Stimulated activated CD8-positive, alpha-beta memory T cell treated with anti-CD3 and anti-CD28 coated beads, Interleukin-15, amount 100 ng/mL, for 4 hours (primary cell): ENCODE data around the gene HAAO.

Experiments
- DNase-seq, 2 donors: peaks; one replicate each; pipeline ENCODE4 v3.0.0-alpha.2; 2020; ENCODE audit warnings: low read depth in 2 of 2

Gene HAAO

DNA sequence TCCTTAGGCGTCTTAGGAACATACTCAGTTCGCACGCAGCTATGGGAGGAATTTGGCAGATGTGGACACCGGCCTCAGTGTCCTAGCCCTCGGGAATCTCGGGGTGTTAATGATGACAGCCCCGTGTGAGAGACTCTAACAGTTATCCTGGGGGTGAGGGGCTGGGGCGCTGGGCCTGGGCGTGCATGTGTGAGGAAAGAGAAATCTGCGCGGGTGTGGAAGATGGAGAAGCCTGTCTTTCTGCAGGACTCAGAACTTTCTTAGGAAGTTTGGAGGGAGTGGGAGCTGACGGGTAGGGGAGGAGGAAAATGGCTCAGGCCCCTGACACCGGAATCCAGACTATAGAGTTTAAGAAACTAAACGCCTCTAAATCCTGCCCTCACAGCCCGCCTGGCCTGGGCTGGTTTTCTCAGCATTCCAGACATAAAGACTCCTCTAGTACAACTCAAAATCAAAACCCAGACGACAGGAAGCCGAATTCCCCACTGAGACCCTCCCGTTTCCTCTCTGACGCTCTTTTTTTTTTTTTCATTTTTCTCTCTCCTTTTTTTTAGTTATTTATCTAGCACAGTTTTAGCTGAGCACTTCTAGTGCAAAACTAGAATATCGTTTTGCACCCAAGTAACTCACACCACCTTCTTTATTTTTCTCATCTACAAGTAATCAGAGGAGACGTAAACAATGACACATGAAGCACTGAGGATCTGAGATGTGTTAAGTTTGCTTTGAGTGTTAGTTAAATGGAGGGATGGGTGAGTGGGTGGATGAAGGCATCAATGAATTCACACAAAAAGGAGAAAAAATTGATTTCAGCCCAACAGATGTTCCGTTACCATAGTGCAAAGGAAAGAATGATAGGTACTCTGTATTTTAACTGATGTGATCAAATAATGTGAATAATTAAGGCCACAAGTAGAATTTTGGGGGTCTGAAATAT is 1.2 kb upstream of the HAAO start:
- DNase-seq, result no peak

DNA sequence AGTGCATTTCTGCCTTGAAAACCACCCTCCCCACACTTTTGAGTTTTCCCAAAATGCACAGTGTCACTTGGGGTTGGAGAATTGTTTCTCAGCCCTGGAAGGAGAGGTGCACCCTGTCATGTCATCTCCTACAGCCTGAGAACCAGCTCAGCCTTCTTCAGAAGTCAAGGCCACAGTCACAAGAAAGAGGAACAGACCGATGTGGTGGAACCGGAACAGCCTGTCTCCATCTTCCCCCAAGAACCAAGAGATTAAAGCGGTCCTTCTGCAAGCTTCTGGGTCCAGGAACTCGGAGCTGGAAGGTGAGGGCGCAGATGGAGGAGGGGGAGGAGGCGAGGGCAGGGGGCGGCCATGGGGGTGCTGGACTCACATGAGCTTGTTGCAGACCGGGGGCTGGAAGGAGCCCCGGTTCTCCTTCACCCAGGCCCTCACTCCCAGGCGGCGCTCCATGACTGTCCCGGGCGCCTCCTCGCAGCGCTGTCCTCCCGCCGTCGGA is 248 bp downstream of the HAAO start:
- no peak for DNase-seq

DNA sequence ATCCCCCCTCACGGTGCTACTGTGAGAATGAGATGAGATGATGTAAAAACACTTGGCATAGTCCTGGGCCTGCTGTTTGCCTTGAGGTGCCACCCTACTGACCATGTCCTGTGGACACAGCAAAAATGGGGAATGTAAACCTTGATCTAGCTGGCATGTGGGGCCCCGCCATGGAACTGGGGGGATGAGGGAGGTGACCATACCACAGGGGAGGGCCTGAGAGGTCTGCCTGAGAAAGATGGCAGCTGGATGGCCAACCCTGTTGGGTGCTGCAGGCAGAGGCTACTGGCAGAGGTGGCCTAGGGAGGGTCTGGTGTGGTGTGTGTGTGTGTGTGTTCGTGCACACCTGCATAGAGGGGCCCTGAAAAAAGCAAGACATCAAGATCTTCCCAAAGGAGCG is 777 bp downstream of the HAAO start:
- no peak for DNase-seq

DNA sequence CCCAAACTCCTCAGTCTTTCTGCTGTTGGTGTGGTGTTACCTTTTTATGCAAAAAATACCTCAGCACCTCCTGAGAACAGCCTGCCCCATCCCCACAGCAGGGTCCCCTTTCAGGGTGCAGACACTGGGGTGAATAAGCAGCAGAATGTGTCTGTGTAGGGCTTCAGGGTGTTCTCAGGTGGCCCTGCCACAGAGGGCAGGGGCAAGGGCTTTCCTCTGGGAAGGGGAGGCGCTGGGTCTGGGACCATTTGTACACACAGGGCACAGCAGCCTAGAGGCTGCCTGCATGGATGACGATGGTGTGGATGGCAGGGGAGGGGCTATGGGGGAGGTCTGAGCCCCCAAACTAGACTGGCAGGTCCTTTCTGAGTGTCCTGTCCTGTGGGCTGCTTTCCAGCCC is 2.6 kb downstream of the HAAO start:
- no peak for DNase-seq

DNA sequence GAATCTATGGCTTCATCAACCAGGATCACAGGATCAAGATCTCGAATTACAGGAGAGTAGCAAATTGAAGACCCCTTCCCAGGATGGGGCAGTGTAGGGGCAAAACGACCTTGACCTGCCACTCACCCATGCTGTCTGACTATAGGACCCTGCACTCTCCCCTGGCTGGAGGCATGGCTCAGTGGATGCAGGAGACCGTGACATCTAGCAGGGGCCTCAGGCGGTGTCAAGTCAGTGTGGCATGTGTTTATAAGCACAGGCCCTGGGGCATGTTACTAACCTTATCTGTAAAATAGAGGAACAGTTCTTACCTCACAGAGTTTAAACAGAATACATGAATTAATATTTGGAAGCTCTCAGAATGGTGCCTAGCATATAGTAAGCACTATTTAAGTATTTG is 3.5 kb downstream of the HAAO start:
- no peak for DNase-seq

DNA sequence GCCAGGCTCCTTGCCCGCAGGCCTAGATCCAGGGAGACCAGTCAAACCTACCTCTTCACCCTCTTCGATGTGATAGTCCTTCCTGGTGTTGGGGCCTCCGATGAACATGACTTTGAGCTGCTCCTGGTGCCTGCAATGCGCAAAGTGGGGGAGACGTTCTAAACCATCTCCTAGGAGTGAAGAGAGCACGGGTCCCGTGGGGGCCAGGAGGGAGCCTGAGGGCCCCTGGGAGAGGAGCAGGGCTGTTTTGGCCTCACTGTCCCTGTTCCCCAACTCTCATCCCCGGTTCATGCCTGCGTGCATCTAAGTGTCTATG is 3.9 kb downstream of the HAAO start:
- DNase-seq, result no peak

DNA sequence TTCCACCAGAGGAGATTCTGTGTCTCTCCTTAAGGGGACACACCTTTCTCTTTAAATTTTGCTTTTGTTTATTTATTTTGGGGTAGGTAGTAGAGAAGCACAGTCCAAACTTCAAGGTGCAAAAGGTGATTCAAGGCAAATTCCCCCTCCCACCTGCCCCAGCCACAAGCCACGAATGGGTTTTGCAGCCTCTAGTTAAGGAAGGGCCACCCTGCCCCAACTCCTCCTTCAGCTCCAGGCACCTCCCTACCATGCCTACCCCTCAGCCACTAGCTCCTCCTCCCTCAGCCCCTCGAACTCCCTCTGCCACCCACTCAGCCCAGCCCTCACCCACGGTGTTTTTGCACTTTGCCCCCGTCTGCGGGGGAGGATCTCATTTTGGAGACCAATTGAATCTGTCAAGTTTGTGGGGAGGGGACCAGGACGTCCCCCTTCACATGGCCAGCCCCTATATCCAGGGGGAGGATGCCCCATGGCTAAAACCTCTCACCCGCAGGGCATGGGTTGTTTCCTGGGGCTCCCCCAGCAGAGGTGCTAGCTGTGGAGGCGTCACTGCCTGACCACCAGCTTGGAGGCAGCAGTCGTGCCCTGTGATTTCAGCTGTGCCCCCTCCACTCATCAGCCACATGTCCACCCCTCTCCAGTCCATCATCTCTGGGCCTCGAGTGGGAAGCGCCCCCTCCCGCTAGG is 4.5 kb downstream of the HAAO start:
- no peak for DNase-seq

DNA sequence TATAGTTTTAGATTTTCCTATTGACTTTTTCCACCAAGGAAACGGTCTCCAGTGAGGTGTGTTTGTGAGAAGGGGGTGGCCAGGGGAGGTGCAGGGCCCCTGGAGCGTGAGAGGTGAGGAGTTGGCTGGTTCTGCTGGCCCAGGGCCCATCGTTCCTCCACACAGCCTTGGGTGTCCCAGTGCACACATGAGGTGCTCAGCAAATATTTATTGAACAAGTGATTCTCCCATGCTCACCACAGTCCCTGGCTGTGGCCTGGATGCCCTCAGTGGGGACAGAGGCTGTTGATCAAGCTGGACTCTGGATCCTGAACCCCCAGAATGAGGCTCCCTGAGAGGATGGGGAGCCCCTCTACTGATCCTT is 5.0 kb downstream of the HAAO start:
- DNase-seq, result no peak

DNA sequence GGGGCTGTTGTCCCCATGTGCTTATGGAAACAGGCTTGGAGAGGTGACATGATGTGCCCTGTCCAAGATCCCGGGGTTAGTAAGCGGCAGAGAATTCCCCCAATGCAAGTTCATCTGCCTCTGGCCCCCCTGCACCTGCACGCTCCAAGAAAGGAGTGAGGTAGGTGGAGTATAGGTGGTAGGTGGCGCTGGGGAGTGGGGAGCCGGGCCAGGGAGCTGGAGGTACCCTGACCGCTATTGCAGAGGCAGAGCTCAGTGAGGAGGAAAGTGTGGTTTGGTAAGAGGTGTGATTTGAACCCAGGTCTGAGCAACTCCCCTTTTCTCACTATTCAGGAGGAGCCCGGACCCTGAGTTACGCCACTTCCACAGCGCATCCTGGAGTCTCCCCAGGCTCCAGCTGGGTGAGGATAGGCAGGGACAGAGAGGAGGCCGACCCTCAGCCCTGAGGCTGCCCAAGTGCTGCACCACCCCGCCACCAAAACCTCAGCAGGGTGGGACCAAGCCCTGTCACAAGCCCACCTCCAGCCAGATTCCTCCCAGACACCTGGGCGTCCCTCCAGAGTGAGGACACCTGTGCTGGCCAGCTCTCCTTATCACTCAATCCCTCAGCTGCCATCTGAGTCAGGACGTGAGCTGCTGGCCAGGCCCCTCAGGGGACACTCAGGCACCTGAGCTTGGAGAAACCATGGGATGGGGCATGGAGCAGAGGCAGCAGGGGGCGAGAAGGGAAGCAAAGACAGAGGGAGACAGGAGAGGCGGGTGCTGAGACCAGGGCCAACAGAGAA is 5.6 kb downstream of the HAAO start:
- no peak for DNase-seq

DNA sequence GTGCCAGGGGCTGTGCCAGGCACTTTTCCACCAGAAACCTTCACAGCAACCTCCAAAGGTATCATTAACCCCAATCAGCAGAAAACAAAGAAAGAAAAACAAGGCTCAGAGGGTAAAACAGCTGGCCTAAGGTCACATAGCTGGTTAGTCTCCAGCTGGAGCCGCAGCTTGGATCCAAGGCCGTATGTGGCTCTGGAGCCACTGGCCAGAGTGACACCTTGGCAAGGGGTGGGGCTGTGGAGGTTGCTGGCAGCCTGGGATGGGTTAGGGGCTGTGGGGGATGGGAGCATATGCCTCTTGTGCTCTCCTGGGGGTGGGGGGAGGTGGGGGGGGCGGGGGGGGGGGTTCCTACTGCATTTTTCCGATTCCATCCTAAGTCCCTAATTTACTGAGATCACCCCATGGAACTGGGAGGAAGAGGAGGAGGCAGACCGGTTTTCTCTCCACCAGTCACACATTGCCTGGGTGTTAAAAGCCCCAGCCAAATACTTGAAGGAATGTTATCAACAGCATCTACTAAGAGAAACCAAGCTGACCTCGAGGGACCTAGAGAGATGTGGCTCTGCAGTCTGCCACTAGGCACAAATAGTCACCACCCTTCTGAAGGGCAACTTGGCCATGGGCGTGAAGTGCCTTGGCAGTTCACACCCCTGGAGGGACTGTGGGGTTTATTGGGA is 8.0 kb downstream of the HAAO start:
- DNase-seq, result no peak

DNA sequence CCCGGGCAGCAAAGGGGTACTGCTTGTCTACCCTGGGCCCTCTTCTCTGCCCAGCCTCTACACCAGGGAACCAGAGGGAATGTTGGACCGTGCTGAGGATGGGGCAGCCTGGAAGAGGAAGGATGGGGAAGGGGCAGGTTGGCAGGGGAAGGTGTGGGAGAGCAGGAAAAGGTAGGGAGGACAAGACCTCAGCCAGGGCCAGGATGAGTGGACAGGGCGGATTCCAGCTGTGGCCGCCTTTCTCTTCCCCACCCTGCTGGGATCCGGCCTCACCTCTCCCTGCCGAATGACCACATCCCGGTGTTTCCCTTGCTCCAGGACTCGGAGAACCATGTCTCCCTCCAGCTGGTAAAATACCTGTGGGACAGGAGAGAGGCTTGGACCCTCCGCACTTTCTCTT is 8.9 kb downstream of the HAAO start:
- no peak for DNase-seq

DNA sequence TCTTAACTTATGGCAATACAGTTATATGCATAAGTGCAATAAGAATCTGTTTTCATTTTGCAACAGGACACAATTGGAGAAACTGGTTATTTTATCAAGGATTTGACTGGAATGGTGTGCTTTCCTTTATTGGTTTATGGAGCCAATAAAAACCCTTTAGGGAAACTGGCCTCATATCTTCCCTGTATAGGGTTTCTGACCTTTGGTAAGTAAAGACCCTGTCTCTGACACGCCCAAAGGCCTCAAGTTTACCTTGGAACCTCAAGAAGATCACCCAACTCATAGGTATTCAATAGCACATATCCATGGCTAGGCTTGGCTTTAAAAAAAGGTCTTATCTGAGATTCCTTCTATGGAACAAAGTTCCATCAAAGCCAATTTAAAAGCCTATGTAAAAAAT is 11.2 kb downstream of the HAAO start:
- no peak for DNase-seq

DNA sequence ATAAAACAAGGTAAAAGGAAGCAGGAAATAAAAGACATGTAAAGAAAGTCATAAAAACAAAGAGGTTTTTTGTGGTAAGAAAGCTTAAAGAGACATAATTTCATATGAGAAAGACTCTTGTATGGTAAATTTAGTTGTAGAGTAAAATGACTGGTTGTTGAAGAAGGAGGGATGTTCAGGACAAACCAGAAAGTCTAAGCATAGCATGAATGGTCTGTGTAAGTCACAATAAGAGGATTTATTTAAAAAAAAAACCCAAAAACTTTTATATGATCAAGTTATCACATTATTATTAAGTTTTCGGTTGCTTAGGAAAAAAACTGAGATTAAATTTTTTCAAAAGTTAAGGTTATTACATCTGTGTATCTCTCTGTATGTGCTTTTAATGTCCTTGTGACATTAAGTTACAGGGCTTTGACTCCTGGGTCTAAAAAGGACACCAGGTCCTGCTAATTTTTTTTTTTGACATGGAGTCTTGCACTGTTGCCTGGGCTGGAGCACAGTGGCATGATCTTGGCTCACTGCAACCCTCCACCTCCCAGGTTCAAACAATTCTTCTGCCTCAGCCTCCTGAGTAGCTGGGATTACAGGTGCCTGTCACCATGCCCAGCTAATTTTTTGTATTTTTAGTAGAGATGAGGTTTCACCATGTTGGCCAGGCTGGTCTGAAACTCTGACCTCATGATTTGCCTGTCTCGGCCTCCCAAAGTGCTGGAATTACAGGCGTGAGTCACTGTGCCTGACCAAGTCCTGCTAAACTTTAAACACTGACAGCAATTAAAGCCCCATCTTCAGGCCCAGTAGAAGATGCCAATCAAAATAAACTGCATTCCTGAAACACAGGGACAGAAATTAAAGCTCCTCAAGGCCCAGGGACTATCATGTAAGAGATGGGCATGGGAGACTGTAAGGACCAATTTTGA is 14.2 kb downstream of the HAAO start:
- DNase-seq, result no peak

DNA sequence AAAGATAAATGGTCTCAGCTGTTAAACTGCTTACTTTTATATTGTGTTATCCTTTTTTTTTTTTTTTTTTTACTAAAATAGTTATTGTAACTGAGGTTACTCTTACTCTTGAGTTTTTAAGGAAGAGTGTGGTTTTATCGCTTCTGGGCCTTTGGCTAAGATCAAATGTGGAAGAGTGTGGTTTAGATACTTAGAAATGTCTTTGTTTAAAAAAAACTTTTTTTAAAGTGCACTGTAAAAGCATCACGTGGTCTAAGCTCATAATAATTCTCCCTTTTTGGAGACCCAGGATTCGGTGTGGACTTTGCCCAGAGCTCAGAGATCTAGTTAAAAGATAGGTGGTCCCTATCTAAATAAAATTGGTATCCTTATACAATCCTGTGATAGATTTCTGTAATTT is 16.6 kb downstream of the HAAO start:
- no peak for DNase-seq

DNA sequence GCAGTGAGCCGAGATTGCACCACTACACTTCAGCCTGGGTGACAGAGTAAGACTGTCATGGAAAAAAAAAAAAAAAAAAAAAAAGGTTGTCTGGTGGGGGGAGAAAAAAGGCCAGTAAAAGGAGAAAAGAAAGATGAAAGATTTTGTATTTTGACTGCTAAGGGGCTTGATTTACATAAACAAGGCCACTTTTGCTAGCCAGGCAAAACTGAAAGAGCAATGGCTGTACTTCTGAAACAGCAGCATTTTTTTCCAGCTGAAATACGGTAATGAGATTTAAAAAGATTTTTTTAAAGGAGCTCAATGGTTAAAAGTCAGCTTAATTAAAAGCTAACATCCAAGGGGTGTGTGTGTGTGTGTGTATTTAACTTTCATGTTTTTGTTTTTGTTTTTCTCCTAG is 17.2 kb downstream of the HAAO start:
- no peak for DNase-seq

DNA sequence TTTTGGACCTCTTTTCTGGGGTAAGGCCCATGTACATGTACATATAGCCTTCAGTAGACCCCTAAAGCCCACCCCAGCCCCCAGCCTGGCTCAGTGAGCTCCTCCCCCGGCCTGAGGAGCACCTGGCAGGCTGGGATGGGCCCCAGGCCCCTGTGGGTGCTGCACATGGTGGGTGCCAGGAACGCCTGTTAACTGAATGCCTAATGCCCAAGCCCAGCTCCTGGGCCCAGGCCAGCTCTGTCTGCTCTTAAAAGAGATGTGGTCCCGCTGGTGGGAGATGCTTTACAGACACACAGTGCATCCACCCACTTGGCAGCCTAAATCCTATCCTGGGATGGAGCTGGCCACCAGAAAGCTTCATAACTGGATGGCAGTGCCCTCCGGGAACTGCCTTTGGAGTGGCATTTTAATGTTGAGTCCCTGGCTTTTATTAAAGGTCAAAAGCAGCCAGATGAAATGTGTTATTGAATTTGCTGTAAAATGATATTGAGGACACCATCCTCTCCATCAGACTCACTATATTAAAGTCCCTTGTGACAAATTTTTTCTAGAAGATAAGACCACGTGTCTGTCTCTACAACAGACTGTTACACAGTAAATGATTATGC is 20.7 kb downstream of the HAAO start:
- no peak for DNase-seq

DNA sequence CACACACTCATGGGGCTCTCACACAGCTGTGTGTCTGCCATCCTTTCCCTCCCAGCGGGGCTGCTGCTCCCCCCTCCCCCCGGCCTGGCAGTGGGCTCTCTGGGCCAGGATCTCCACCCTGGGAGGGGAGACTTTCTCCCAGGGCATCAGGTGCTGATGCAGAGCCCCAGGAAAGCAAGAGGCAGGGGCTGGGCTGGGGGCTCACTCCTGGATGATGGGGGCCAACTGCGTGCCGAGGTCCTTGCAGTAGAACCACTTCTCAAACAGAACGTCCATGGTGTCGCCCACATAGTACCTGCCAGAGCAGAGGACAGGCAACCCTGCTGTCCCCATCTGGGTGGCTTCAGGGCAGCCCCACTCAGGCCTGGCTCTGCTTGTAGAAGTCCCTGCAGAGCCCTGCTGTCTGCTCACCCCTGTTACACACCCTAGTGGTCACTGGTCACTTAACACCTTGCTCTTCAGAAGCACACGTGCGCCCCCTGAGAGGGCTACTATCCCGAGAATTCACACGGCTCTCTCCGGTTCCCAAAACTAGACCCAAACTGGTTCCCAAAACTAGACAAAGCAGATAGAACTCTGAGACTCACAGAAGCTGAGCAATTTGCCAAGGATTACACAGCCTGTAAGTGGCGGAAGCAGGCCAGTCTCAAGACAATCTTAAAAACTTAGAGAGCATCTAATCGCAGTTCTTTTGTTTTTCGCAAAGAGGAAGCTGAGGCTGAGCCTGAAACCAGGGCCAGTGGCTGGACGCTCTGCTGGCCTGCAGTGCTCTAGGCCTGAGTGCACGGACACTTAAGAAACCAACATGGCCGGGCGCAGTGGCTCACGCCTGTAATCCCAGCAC is 21.9 kb downstream of the HAAO start:
- no peak for DNase-seq

DNA sequence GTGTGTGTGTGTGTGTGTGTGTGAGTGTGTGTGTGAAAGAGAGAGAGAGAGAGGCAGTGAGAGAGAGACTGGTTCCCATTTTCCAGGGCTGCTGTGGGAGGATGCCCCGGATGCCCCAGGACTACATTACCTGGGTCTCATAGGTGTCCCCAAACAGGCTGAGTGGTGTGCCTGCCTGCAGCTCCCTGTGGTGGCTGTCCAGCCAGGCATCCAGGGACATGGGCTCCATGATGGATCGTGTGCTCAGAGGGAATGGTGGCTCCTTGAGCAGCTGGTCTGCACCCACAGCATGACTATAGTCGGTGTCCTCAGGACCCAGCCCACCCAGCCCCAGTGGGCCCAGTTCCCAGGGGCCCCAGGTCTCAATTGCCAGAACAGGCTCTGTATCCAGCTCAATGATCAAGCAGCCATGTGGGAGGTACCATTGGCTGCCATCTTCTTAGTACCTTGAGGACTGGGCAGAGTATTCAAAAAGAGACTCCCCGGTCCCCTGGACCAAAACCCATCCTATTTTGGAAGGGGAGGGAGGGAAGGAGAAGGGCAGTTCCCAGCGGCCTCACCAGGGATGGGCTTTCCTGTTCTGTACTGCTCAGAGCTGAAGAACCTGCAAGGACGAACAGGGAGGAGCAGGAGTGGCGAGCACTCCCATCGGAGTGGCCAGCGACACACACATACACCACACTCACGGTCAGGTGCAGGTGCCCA is 22.6 kb downstream of the HAAO start:
- no peak for DNase-seq

DNA sequence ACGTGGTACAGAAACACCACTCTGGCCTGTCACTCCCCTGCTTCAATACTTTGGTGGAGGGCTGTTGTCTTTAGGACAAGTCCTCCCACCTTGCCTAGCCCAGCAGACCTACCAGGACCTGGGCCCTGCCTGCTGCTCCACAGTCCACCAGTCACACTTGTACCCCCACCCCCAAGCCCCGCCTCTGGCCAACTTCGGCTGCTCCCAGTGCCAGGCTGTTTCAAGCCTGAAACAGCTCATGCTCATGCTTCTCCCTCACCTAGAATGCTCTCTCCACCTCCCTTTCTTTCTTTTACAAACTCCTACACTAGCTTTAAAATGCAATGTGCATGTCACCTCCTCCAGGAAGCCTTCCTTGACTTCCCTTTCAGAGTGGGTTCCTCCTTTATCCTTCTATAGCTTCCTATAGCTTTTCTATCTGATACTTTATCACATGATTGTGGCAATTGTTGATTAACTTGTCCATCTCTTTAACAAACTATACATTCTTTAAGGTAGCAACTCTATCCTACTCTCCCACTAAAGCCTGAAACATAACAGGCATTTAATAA is 23.6 kb downstream of the HAAO start:
- no peak for DNase-seq
